HepG2 (cell line): ENCODE results near the gene MLST8. TPM values are rescaled to one million over a fixed set of nuclear protein-coding genes. Genes with fewer than 3 reads are reported as not detected.

Experiments used
- KDM5B ChIP-seq: sonication (generic); formaldehyde crosslinking; IDR thresholded peaks from 2 replicates; pipeline ENCODE4 v1.4.0; 2020; ENCODE audit warnings: missing genetic modification reagents, mild to moderate bottlenecking, borderline replicate concordance
- LCORL ChIP-seq, 2 experiments: fragments of 450-650 bp in 1 of 2; sonication (generic) in 1 of 2; formaldehyde crosslinking in 1 of 2; IDR thresholded peaks; 2 replicates each; pipeline versions ENCODE4 v1.5.0 to v1.6.1; 2017 to 2020; ENCODE audit warnings: antibody characterized with exemption in 1 of 2, missing genetic modification reagents in 1 of 2
- MED8 ChIP-seq: sonication (generic); formaldehyde crosslinking; IDR thresholded peaks from 2 replicates; pipeline ENCODE4 v1.8.1; 2023; ENCODE audit warnings: mild to moderate bottlenecking, missing genetic modification reagents; ENCODE audit not compliant: insufficient replicate concordance
- PCBP1 ChIP-seq: fragments of 200-400 bp; formaldehyde crosslinking; IDR thresholded peaks from 2 replicates; pipeline ENCODE4 v1.6.1; 2017; ENCODE audit warnings: mild to moderate bottlenecking, low read depth, low read length, borderline replicate concordance
- ZNF547 ChIP-seq: sonication (generic); formaldehyde crosslinking; IDR thresholded peaks from 2 replicates; pipeline ENCODE4 v1.5.1; 2020; ENCODE audit warnings: mild to moderate bottlenecking, missing genetic modification reagents
- ZNF563 ChIP-seq: sonication (generic); formaldehyde crosslinking; IDR thresholded peaks from 2 replicates; pipeline ENCODE4 v1.8.0; 2022; ENCODE audit warnings: mild to moderate bottlenecking, moderate library complexity, missing genetic modification reagents
- polyA plus RNA-seq, 8 experiments: library from polyadenylated mRNA; depleted of rRNA in 3 of 8; stranded (reverse) in 7 of 8; unstranded in 1 of 8; fragments of >200 nt; fragmentation: Illumina TruSeq in 4 of 8; extraction: Trizol in 4 of 8; gene quantifications; 2 replicates each; pipeline versions ENCODE4 v1.2.1 to v1.2.3, GENCODE V29; 2011 to 2016; ENCODE audit warnings: low read depth in 4 of 8, missing spikeins in 1 of 8, mixed read lengths in 1 of 8; ENCODE audit not compliant: insufficient read depth in 1 of 8
- total RNA-seq, 5 experiments: library from RNA; depleted of rRNA; stranded (reverse); fragments of >200 nt; fragmentation: Illumina TruSeq; extraction: Trizol; gene quantifications; 2 replicates each; pipeline ENCODE4 v1.2.3, GENCODE V29; 2016; ENCODE audit warnings: low read depth in 1 of 5
- TF ChIP-seq, protein P1 (sequence below): sonication (generic); formaldehyde crosslinking; IDR thresholded peaks from 2 replicates; pipeline ENCODE4 v1.5.0; 2020; ENCODE audit warnings: missing genetic modification reagents
- TF ChIP-seq, protein P2 (sequence below): sonication (generic); formaldehyde crosslinking; IDR thresholded peaks from 2 replicates; pipeline ENCODE4 v1.5.1; 2020; ENCODE audit warnings: mild to moderate bottlenecking, missing genetic modification reagents, moderate library complexity

The MLST8 gene
- total and polyA plus RNA-seq, 2 of the 13 experiments (the other 11 are each of a cell fraction or from before 2014, with no cell fraction given): 30.8 to 72.7 TPM

DNA sequence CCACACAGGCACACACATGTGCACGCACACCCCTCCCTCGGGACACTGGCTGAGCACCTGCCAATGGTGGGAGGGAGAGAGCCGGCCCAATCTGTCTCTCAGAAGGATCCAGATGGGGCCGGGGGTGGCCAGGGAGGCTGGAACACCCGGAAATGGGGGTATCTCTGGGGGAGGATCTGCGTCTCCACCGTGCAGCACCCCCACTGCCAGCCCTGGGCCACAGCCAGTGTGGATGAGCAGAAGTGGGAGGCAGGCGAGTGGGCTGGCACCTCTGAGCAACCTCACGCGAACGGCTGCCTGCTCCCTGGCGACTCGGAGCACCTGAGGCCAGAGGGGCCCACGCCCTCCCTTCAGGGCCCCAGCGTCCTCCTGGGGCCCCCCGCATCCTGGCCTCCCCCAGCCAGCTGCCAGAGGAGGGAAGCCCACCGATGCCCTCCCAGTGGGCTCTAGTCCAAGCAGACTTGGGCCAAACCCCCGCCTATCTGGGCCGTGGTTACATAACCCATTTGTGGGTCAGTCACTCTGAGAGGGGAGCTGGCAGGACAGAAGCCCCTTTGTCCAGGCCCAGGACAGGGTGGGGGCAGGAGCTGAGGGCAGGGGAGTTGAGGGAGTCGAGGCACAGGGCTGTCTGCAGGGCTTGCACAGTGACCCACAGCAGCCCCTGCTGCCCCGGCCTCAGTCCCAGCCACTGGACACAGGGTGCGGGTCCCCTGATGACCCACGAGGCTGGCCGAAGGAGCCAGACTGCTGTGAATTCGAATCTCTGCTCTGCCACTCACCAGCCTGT is 14.4 kb upstream of the MLST8 start (continued):
- peak; percentile 35 for TF ChIP-seq MED8
- TF ChIP-seq LCORL (IDR thresholded peaks at IDR 0.05): no peak
- TF ChIP-seq LCORL (CRISPR knock-in tag; IDR thresholded peaks at IDR 0.05): 0 out of 2 replicates have a peak, but pooled peaks have one; percentile 22
- TF ChIP-seq PCBP1: 0 out of 2 replicates have a peak, but pooled peaks have one; percentile 30
- peak; percentile 13; the same call in 1 of the 2 replicates for TF ChIP-seq KDM5B
- TF ChIP-seq, protein P1, sequence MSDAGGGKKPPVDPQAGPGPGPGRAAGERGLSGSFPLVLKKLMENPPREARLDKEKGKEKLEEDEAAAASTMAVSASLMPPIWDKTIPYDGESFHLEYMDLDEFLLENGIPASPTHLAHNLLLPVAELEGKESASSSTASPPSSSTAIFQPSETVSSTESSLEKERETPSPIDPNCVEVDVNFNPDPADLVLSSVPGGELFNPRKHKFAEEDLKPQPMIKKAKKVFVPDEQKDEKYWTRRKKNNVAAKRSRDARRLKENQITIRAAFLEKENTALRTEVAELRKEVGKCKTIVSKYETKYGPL (CRISPR knock-in tag): peak; percentile 35; the same call in 1 of the 2 replicates
- TF ChIP-seq ZNF563 (CRISPR knock-in tag): peak; percentile 34; the same call in 1 of the 2 replicates
- TF ChIP-seq, protein P2, sequence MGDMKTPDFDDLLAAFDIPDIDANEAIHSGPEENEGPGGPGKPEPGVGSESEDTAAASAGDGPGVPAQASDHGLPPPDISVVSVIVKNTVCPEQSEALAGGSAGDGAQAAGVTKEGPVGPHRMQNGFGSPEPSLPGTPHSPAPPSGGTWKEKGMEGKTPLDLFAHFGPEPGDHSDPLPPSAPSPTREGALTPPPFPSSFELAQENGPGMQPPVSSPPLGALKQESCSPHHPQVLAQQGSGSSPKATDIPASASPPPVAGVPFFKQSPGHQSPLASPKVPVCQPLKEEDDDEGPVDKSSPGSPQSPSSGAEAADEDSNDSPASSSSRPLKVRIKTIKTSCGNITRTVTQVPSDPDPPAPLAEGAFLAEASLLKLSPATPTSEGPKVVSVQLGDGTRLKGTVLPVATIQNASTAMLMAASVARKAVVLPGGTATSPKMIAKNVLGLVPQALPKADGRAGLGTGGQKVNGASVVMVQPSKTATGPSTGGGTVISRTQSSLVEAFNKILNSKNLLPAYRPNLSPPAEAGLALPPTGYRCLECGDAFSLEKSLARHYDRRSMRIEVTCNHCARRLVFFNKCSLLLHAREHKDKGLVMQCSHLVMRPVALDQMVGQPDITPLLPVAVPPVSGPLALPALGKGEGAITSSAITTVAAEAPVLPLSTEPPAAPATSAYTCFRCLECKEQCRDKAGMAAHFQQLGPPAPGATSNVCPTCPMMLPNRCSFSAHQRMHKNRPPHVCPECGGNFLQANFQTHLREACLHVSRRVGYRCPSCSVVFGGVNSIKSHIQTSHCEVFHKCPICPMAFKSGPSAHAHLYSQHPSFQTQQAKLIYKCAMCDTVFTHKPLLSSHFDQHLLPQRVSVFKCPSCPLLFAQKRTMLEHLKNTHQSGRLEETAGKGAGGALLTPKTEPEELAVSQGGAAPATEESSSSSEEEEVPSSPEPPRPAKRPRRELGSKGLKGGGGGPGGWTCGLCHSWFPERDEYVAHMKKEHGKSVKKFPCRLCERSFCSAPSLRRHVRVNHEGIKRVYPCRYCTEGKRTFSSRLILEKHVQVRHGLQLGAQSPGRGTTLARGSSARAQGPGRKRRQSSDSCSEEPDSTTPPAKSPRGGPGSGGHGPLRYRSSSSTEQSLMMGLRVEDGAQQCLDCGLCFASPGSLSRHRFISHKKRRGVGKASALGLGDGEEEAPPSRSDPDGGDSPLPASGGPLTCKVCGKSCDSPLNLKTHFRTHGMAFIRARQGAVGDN (CRISPR knock-in tag): 0 out of 2 replicates have a peak, but pooled peaks have one; percentile 31
- TF ChIP-seq ZNF547 (CRISPR knock-in tag): 0 out of 2 replicates have a peak, but pooled peaks have one; percentile 5
- TF ChIP-seq, all 625 proteins: peak for 17
